T1000 (cell line): ENCODE results near the gene FOXD1.
"Not testable (repeated sequence)": the region's sequence is repeated elsewhere in the genome, so short reads cannot be mapped to it uniquely, and the experiment has no call there.

Source experiments
- DNase-seq: peaks from one replicate; lab custom pipeline; 2025; ENCODE audit warnings: mixed read lengths; lab: John Stamatoyannopoulos, UW

Gene FOXD1

DNA sequence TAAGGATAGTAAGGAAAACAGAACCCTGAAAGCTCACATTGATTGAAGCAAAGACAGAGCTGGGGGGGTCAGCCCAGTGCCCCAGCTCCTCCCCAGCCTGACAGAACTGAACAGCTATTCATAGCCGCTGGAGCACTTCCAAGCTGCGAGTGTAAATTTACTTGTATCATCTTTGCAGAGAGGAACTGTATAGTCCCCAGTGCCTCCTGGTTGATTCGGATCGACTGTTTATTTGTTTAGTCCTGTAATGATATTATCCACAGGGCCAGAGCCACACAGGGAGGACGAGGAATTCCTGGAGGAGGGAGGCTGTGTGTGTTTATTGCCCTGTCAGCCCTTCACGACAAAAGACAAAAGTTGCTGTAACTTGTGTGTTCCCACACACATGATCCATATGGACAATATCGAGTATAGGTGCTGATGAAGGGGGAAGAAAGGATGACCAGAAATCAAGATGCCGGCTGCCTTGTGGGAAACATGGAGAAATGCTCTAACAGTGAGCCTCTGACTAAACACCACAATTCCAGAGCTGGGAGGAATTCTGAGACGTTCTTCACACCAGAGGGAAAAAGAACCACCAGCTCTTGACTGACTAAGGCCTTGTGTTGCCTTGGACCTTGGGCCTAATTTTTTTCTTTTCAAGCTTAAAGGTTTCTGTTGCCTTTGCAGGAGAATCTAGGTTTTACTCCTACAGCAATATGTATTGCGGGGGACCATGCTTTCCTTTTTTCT, 31.1 kb downstream of the FOXD1 start:
- no peak for DNase-seq

DNA sequence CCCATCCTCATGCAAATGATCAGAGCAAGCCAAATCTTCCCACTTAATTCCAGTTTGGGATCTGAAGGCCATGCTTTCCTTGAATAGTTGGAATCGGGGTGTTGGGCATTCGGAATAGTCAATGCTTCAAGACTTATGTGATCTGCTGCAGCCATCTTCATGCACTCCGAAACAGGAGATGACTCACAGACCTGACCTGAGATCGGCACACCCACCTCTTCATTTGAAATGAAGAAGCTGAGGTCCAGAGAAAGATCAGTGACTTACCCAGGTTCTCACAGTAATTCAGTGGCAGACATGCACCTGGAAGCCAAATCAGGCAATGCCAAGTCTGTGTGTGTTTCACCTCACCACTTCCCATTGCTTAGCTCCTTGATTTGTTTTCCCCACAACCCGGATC, 33.0 kb downstream of the FOXD1 start:
- no peak for DNase-seq

- DNase-seq = no peak
Measured at GRCh38 chr5:73415171-73415570, 33.4 kb downstream of the FOXD1 start.

DNA sequence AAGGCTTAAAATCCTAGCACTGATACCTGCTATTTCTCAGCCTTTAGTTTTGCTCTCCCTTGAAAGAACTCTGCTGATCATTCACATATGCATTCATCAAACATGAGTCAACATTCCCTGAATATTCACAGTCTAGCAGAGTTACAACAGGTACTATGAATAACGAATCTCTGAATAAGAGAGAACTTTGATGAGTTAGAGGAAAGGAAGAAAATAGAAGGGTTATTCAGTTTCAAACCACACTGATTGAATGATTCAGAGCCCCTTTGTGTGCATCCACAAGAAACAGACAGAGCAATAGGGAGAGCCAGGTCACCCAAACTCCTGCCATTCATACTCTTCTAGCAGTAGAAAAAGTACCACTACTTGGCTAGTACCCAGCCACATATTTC, 36.0 kb downstream of the FOXD1 start:
- no peak for DNase-seq

DNA sequence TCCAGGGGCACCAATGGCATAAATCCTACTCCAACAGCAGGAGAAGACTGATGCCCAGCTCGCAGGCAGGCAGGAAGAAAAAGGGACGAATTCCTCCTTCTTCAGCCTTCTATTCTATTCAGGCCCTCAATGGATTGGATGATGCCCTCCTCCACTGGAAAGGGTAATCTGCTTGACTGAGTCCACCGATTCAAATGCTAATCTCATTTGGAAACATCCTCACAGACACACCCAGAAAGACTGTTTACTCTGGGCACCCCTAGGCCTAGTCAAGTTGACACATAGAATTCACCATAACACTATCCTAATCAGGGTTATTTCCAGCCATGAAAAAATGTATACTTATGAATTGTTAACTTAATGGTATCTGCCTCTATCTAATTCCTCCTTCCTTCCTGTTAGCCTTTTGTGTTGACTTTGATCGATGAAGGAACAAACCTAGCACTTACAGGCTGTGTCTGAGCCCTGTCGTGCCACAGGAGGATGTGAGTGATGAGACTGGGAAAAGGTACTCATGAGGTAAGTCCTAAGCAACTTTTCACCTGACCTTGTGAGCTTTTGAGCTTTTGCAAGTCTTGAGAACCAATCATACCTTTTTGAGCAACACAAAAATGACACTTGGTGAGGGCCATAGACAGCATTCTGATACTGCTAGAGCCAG, 36.5 kb downstream of the FOXD1 start:
- DNase-seq = no peak

GRCh38 chr5:73409927-73410326, 38.6 kb downstream of the FOXD1 start:
- not testable (repeated sequence) for DNase-seq

- DNase-seq = no peak
Measured at GRCh38 chr5:73405691-73406090, 42.9 kb downstream of the FOXD1 start.

DNA sequence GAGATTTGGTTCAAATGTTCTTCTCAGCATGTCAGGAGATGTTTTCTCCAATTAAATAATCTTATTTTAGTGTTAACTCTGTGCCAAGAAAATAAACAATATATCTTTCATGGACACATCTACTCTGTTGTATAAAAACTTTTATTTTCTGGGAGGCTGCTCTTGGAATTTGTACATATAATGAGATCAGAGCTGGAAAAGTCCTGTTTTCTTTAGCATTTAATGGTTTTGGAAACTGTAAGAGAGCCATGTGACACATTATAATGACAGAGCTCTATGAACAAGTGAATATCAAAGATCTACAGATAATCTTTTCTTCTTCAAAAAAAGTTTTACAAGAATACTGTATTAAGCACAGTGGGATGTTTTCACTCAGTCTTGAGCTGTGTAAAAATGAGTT, 48.8 kb downstream of the FOXD1 start:
- DNase-seq = no peak
